A204.1 (cell line): ENCODE measurements around the gene SIX6.
A peak's percentile ranks its signal among the peaks of the same experiment; 100 is the strongest.

ENCODE experiments used
- FAIRE-seq: peaks from 2 replicates; lab custom pipeline; 2012; peaks lifted over from hg19 to GRCh38; lab: Jason Lieb, UNC

Gene SIX6

DNA sequence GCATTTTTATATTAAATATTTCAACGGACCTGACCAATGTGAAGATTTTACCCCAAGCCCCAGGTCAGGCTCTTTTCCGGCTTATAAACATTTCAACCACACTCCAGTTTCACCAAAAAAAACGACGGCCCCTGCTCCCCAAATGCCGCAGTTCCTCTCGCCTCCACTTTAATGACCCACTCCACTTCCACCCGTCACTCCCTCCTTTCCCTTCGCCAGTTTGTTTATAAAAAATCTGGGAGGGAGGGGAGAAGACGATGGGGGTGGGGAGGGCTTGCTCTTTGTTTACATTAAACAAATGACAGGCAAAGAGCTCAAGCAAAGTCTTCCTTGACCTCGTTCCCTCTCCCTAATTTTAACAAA is 5.4 kb downstream of the SIX6 start:
- FAIRE-seq: no peak

GRCh38 chr14:60514741-60515491 is 6.0 kb downstream of the SIX6 start:
- FAIRE-seq: no peak

DNA sequence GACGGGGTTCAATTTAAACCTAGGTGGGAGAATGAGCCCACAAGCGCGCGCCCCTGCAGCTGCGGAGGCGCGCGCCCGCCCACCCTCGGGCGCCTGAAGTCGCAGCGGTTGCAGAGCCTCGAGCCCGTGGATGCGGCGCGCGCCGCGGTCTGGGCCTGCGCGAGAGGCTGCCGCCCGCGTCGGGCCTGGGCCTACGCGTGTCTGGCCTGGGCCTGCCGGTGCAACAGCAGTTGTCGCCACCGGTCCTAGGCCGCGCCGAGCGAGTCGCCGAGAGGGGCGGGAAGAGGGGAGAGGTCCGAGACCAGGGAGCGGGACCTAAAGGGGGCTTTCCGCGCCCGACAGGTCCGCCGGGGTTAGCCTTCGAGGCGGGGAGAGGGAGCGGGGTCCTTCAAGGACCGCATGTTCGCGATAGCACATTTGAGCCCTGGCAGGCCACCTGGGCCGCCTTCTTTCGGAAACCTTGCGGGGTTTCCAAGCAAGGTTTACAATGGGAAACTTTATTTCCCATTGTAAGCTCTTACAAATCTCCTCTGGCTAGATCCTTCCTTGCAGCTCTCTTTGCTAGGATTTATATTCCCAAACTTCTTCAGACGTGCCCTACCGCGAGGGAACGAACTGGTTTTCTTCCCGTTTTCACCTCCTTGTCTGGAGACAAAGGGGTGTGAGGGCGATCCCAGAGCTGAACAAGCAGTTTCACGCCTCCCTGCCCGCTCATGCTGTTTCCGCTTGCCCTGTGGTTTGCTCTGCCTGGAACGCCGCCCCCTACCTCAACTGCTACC is 6.8 kb downstream of the SIX6 start:
- no peak for FAIRE-seq

DNA sequence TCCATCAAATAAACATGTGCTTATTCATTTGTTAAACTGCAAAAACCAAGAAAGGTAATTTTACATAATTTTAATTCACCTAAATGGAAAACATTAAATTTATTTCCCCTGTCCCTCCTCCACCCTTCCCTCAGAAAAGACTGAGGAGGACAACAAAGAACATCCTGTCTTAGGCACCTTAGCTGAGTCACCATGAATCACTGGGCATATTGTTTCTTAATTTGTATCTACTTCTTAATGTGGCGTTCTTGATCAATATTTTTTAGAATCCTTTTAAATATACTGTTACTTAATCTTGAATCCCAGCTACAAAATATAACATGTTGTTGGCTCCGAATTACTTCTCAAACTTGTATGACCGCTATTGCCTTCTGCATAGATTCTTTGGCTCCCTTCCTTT is 23.5 kb downstream of the SIX6 start:
- no peak for FAIRE-seq

GRCh38 chr14:60537663-60538062 is 28.7 kb downstream of the SIX6 start:
- FAIRE-seq: no peak

- FAIRE-seq: peak; percentile 77
Measured at GRCh38 chr14:60544659-60545058, 35.7 kb downstream of the SIX6 start.

DNA sequence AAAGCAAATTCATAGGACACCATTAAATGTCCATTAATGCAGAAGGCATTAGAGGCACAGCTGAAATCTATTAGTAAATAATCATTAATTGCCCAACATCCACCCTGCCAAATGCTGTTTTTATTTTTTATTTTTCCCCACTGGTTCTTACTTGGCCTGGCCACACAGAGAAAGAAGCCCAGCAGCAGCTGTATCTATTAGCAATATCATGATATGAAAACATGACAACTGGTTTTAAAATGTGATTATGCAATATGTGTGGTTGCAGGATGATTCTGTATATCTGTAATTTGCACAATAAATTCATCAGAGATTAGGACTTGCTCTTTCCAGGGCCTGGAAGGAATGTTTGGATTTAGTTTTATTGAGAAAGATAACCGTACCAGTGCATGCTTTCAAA is 44.9 kb downstream of the SIX6 start:
- no peak for FAIRE-seq

DNA sequence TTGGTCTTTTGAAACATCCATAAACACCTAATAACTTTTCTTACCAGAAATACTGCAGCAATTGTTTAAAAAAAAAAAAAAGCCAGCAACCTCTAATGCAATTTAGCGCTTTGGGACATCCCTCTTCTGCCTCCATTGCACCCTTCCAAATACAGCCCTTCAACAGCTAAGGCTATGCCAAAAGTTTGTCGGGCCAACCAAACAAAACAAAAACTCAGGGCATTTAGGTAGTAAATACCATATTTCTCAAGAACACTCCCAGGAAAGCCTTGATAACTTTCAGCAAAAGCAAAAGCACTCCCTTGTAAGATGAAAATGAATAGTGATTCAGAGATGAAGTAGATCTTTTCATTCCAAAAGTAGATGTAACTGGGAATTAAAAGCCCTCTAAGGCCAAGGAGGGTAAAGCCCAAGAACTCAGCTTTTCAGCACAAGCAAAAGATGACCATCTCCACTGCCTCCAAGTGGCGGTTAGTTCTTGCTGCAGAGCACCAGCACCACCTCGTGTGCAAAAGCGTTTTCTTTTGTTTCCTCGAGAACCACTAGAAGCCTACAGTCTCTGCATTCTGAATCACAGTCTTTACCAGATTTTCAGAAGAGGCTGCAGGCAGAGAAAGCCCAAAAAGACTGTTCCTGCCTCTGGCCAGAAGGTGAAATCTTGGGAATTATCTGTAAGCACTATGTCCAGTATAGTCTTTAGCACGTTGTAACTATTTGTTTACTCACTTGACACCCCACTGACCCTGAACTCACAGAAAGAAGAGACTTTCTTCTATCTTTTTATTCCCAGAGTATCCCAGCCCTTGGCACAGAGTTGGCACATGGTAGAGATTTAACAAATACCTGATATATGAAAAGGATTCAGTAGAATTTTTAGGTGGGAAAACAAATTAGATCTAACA is 53.1 kb downstream of the SIX6 start:
- FAIRE-seq: peak; percentile 98
